Peyer's patch (tissue), 4 donors: Measurements from ENCODE around the gene STK24. TPM values are rescaled to one million over a fixed set of nuclear protein-coding genes. Genes with fewer than 3 reads are reported as not detected.

Experiments used
- DNase-seq, 3 donors: peaks; one replicate each; pipeline ENCODE4 v3.0.0-alpha.2; 2017 to 2019
- H3K27ac ChIP-seq, 4 donors: fragments of 200-600 bp; sonication (generic); one replicate each; pipeline ENCODE4 v1.5.1; 2016 to 2019
- H3K27me3 ChIP-seq, 2 donors: fragments of 200-600 bp; sonication (generic); one replicate each; pipeline ENCODE4 v1.5.1; 2019
- H3K36me3 ChIP-seq, 3 donors: fragments of 200-600 bp; sonication (generic); one replicate each; pipeline ENCODE4 v1.5.1; 2016 to 2019
- H3K4me1 ChIP-seq, 4 donors: fragments of 200-600 bp; sonication (generic); one replicate each; pipeline ENCODE4 v1.5.1; 2016 to 2019
- H3K4me3 ChIP-seq, 4 donors: fragments of 200-600 bp; sonication (generic); 1 replicate in 3 of 4; 2 replicates in 1 of 4; pipeline ENCODE4 v1.5.1; 2016 to 2019; ENCODE audit warnings: mild to moderate bottlenecking in 1 of 4
- H3K9me3 ChIP-seq, 4 donors: fragments of 200-600 bp; sonication (generic); one replicate each; pipeline ENCODE4 v1.5.1; 2016 to 2019; ENCODE audit warnings: mild to moderate bottlenecking in 1 of 4
- POLR2A ChIP-seq, 2 donors: fragments of 450-650 bp; IDR thresholded peaks; one replicate each; pipeline ENCODE4 v1.5.1; 2017; ENCODE audit warnings: antibody characterized with exemption in 2 of 2, mild to moderate bottlenecking in 2 of 2, moderate library complexity in 2 of 2
- total RNA-seq, 4 donors: library from RNA; depleted of rRNA; stranded (reverse); fragments of >200 nt; gene quantifications; one replicate each; pipeline ENCODE4 v1.1.0, GENCODE V29; 2016
- TF ChIP-seq, protein P1 (sequence below), 6 experiments: fragments of 450-650 bp in 4 of 6; fragments of 200-600 bp in 2 of 6; sonication (generic) in 1 of 6; IDR thresholded peaks; one replicate each; pipeline ENCODE4 v1.5.1; 2017 to 2019; ENCODE audit warnings: antibody characterized with exemption in 6 of 6, mild to moderate bottlenecking in 3 of 6, moderate library complexity in 1 of 6

The STK24 gene
- total RNA-seq, 4 donors from 2014 or later = 84.2 to 137 (median 119) TPM

DNA sequence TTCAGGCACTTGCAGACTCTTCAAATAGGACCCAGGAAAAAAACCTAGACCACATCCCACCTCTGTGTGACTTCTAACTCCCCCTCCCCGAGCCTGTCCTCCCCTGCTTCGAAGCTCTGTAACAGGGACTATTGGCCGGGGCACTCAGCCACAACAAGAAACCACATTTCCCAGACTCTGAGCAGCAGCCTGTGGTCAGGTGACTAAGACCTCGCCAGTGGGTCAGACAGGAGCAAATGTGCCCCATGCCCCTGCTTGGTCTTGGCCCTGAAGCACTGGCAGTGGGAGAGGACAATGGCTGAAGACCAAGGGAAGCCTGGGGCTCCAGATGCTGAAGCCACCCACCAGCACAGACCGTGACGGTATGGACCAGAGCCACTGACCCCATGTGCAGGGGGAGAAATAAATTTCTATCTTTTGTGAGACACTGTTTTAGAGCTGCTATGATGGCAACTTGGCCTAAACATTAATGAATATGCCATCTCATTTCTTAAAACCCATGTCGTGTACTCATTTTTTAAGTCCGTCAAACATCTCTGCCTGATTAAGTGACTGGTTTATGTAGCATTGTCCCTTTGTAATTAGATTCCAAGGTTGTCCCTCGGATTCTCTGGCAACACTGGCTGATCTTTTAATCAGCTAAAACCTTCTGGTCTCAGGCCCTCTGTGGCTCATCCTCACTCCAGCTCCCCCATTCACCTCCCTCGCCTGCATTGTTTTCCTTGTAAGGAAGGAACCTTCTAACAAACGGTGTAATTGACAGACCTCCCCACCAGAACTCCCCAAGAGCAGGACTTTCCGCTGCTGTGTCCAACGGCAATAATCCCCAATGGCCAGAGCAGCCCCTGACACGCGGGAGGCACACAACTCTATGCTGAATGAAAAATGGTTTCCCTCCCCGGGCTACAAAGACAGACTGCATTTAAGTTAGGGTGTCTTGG, 98.4 kb downstream of the STK24 start:
- H3K27ac ChIP-seq = peak overlapping the region in 1 of 4 donors; percentile 5
- peak in 1 of 3 donors; percentile 54 for DNase-seq
- H3K4me1 ChIP-seq = peaks cover 0 to 47% (median 28%) of the 10 kb centered on the region in 4 donors
- H3K27me3 ChIP-seq = no peaks in the 10 kb centered on the region
- H3K9me3 ChIP-seq = no peaks in the 10 kb centered on the region
- peaks cover 0 to 18% (median 0%) of the 10 kb centered on the region in 3 donors for H3K36me3 ChIP-seq
- H3K4me3 ChIP-seq = no peak overlapping the region
- TF ChIP-seq POLR2A (IDR thresholded peaks at IDR 0.05) = no peak
- TF ChIP-seq, protein P1, sequence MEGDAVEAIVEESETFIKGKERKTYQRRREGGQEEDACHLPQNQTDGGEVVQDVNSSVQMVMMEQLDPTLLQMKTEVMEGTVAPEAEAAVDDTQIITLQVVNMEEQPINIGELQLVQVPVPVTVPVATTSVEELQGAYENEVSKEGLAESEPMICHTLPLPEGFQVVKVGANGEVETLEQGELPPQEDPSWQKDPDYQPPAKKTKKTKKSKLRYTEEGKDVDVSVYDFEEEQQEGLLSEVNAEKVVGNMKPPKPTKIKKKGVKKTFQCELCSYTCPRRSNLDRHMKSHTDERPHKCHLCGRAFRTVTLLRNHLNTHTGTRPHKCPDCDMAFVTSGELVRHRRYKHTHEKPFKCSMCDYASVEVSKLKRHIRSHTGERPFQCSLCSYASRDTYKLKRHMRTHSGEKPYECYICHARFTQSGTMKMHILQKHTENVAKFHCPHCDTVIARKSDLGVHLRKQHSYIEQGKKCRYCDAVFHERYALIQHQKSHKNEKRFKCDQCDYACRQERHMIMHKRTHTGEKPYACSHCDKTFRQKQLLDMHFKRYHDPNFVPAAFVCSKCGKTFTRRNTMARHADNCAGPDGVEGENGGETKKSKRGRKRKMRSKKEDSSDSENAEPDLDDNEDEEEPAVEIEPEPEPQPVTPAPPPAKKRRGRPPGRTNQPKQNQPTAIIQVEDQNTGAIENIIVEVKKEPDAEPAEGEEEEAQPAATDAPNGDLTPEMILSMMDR (IDR thresholded peaks at IDR 0.05) = no peak

DNA sequence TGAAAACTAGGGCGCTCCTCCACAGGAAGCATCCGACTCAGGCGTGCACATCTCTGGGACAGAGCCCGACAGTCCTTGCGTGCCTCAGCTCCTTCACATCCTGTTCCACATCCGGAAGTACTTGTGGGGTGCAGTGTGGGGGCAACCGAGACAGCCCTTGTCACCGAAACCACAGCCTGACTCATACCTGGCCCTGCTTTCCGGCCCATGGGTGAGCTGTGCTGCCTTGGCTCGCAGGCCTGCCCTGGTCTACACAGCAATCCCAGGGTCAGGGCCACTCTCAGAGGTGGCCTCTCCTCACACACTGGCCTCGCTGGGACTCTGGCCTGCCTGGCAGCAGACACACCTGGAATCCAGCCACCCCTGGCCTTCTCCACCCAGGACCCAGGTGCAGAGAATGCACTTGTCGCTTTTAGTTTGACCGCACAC, 100.4 kb downstream of the STK24 start:
- Histone ChIP-seq H3K4me3 (peak overlapping the region in 1 of 4 donors; percentile 0), H3K27me3 (no peaks in the 10 kb centered on the region), H3K4me1 (peaks cover 0 to 37% (median 23%) of the 10 kb centered on the region in 4 donors), H3K9me3 (no peaks in the 10 kb centered on the region), H3K36me3 (peaks cover 0 to 30% (median 0%) of the 10 kb centered on the region in 3 donors), H3K27ac (peak overlapping the region; percentile 41 to 59 (median 57))
- TF ChIP-seq POLR2A (IDR thresholded peaks at IDR 0.05) = no peak
- TF ChIP-seq, protein P1 (IDR thresholded peaks at IDR 0.05) = no peak
- peak in 2 of 3 donors; percentile 89 to 93 for DNase-seq

DNA sequence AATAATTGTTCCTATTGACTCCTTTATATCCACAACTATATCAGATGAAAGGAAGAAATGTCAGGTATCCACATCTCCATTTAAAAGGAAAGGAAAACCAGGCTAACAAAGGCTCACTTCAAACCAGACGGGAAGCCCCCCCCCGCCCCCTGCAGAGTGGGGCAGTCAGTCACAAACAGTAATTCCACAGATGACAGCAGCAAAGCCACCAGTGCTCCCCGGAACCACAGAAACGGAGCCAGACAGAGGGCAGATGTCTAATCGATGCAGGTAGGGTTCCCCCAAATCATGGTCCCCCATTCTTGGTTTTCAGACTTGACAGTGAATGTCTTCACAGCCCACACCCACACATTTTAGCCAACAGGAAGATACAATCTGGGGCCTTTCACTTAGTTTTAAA, 100.8 kb downstream of the STK24 start:
- TF ChIP-seq, protein P1 (IDR thresholded peaks at IDR 0.05) = no peak
- TF ChIP-seq POLR2A (IDR thresholded peaks at IDR 0.05) = no peak
- peak overlapping the region in 2 of 4 donors; percentile 57 to 59 for H3K27ac ChIP-seq

DNA sequence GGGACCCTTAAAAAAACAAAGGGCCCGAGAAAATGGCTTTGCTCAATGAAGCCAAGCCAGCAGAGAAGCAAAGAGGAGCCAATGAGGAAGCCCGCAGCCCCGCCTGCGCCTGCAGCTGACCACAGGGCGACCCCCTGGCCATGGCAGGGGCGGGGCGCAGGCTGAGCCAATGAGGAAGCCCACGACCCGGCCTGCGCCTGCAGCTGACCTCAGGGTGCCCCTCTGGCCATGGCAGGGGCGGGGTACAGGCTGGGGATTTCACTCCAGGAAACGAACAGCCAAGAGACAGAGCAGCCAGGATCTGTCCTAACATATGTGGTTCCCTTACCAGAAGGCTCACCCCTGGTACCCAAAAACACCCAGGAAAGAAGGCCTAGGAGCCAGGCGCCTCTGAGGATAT, 101.4 kb downstream of the STK24 start:
- H3K4me3 ChIP-seq = no peak overlapping the region
- peaks cover 0 to 37% (median 19%) of the 10 kb centered on the region in 4 donors for H3K4me1 ChIP-seq
- H3K36me3 ChIP-seq = peaks cover 0 to 38% (median 0%) of the 10 kb centered on the region in 3 donors
- no peak for DNase-seq
- H3K27me3 ChIP-seq = no peaks in the 10 kb centered on the region
- H3K27ac ChIP-seq = peak overlapping the region in 2 of 4 donors; percentile 2 to 5
- H3K9me3 ChIP-seq = no peaks in the 10 kb centered on the region
- TF ChIP-seq, protein P1 (IDR thresholded peaks at IDR 0.05) = no peak

More for the DNA sequence above, 100.8 kb downstream of the STK24 start:
- H3K4me3 ChIP-seq = peak overlapping the region in 1 of 4 donors; percentile 0
- DNase-seq = no peak
- H3K4me1 ChIP-seq = peaks cover 0 to 37% (median 22%) of the 10 kb centered on the region in 4 donors
- no peaks in the 10 kb centered on the region for H3K27me3 ChIP-seq
- H3K9me3 ChIP-seq = no peaks in the 10 kb centered on the region
- H3K36me3 ChIP-seq = peaks cover 0 to 34% (median 0%) of the 10 kb centered on the region in 3 donors

DNA sequence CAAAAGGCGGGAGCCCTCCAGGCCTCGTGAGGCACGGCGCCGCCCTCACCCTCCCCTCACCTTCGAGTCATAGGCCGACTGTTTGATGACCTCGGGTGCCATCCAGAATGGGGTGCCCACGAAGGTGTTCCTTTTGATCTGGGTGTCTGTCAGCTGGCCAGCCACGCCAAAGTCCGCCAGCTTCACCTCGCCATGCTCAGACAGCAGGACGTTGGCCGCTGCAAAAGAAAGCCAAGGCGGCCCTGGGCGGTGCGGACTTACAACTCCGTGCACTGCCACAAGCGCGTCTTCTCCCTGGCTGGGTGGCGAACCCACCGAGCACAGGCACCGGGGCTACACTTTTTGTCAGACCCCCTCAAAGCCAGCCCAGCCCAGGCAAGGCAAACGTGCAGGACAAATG, 102.1 kb downstream of the STK24 start:
- H3K27ac ChIP-seq = no peak overlapping the region
- no peaks in the 10 kb centered on the region for H3K27me3 ChIP-seq
- H3K36me3 ChIP-seq = peaks cover 0 to 38% (median 0%) of the 10 kb centered on the region in 3 donors
- H3K4me3 ChIP-seq = no peak overlapping the region
- peaks cover 0 to 33% (median 19%) of the 10 kb centered on the region in 4 donors for H3K4me1 ChIP-seq
- TF ChIP-seq POLR2A (IDR thresholded peaks at IDR 0.05) = no peak
- TF ChIP-seq, protein P1 (IDR thresholded peaks at IDR 0.05) = no peak
- no peak for DNase-seq
- no peaks in the 10 kb centered on the region for H3K9me3 ChIP-seq
